OCI-LY3 (cell line): ENCODE results near the gene PTPRD.

Source experiments
- CTCF ChIP-seq: fragments of 200-600, 300-600 bp; sonication (generic); IDR thresholded peaks from 2 replicates; pipeline ENCODE4 v1.5.1; 2014; ENCODE audit warnings: antibody characterized with exemption, low read length, low read depth
- EZH2phosphoT487 ChIP-seq: fragments of 200-600 bp; shearing (Covaris generic); IDR thresholded peaks from 2 replicates; pipeline ENCODE4 v1.6.1; 2018; ENCODE audit warnings: antibody characterized with exemption, mixed run types, low read depth

- no peak for TF ChIP-seq CTCF
- TF ChIP-seq EZH2phosphoT487, result no peak
Measured at GRCh38 chr9:9792144-9792857, 820.5 kb downstream of the PTPRD start.
